T-helper 2 cell (primary cell): Measurements from ENCODE around the gene TASP1.
"Not testable (repeated sequence)": the region's sequence is repeated elsewhere in the genome, so short reads cannot be mapped to it uniquely, and the experiment has no call there.

Experiments
- DNase-seq, 5 experiments: peaks; one replicate each; pipeline versions ENCODE4 v3.0.0 to v3.0.0-alpha.2; 2012 to 2022

Gene TASP1

GRCh38 chr20:13648291-13649228, 9.8 kb upstream of the TASP1 start:
- DNase-seq: no peak

- no peak for DNase-seq
These were observed 5.3 kb upstream of the TASP1 start for GRCh38 chr20:13644010-13644409.

- DNase-seq: no peak
These were observed 392 bp upstream of the TASP1 start for GRCh38 chr20:13639150-13639497.

GRCh38 chr20:13638162-13638495, 603 bp downstream of the TASP1 start:
- no peak for DNase-seq

- DNase-seq: no peak
These were observed 6.3 kb downstream of the TASP1 start for GRCh38 chr20:13632431-13632830.

- not testable (repeated sequence) for DNase-seq
These were observed 11.2 kb downstream of the TASP1 start for GRCh38 chr20:13627525-13627924.

- no peak for DNase-seq
These were observed 12.0 kb downstream of the TASP1 start for GRCh38 chr20:13626724-13627123.

GRCh38 chr20:13625304-13625979, 13.3 kb downstream of the TASP1 start:
- DNase-seq: no peak

- DNase-seq: not testable (repeated sequence)
These were observed 19.3 kb downstream of the TASP1 start for GRCh38 chr20:13619415-13619814.

GRCh38 chr20:13618456-13618855, 20.3 kb downstream of the TASP1 start:
- not testable (repeated sequence) for DNase-seq

GRCh38 chr20:13617585-13617984, 21.1 kb downstream of the TASP1 start:
- not testable (repeated sequence) for DNase-seq

- DNase-seq: not testable (repeated sequence)
These were observed 22.0 kb downstream of the TASP1 start for GRCh38 chr20:13616713-13617112.

- no peak for DNase-seq
These were observed 24.8 kb downstream of the TASP1 start for GRCh38 chr20:13613917-13614316.

GRCh38 chr20:13611611-13612125, 27.1 kb downstream of the TASP1 start:
- no peak for DNase-seq

GRCh38 chr20:13610184-13610583, 28.5 kb downstream of the TASP1 start:
- DNase-seq: peak in 1 of 5 experiments; percentile 7

- DNase-seq: no peak
These were observed 30.7 kb downstream of the TASP1 start for GRCh38 chr20:13608066-13608465.

- DNase-seq: not testable (repeated sequence)
These were observed 45.3 kb downstream of the TASP1 start for GRCh38 chr20:13593423-13593822.

- no peak for DNase-seq
These were observed 50.7 kb downstream of the TASP1 start for GRCh38 chr20:13588049-13588448.

GRCh38 chr20:13587370-13587769, 51.4 kb downstream of the TASP1 start:
- no peak for DNase-seq

GRCh38 chr20:13586133-13586532, 52.6 kb downstream of the TASP1 start:
- DNase-seq: no peak

GRCh38 chr20:13581451-13581850, 57.3 kb downstream of the TASP1 start:
- no peak for DNase-seq

GRCh38 chr20:13580707-13581106, 58.0 kb downstream of the TASP1 start:
- no peak for DNase-seq

- DNase-seq: no peak
These were observed 64.7 kb downstream of the TASP1 start for GRCh38 chr20:13574071-13574470.

- no peak for DNase-seq
These were observed 67.1 kb downstream of the TASP1 start for GRCh38 chr20:13571662-13572061.
